ENCODE data around the gene SRPK2.
"Not testable (repeated sequence)": the region's sequence is repeated elsewhere in the genome, so short reads cannot be mapped to it uniquely, and the experiment has no call there.

Gene SRPK2

DNA sequence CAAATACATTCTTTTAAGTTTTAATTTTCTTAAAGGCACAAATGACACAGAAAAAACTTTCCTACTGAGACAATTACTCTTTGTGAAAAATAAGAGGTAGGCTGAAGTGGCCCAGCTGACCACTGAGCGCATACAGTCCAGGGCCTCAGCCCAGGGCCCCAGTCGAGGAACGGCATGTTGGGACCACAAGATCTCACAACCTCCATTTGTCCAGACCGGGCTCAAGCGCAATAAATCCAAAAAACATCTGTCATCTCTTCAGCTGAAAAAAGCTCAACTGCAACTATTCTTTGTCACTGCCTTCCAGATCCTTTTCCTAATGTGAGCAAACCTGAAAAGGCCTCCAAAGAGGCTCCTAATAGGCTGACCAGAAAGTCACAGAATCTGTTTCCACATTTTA lies 165.8 kb downstream of the SRPK2 start:
- no peak for DNase-seq (ENCODE audit: low spot score)

DNA sequence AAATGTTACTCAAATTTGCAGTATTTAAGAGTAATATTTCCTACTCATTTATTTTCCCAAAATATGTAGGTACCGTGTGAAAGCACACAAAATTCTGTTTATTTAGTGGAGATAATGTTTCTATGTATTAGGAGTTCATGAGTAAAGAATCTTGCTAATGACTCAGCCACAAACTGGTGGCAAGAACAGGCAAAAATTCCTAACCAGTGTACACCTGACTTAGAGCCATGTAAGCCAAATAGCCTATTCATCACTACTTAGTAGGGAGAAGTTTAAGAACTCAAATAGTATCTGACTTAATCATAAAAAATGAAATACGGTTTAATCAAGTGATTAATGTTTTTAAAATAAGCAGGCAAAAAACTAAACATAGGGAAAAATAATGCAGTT lies 169.0 kb downstream of the SRPK2 start:
- DNase-seq (ENCODE audit: low spot score) = no peak

DNA sequence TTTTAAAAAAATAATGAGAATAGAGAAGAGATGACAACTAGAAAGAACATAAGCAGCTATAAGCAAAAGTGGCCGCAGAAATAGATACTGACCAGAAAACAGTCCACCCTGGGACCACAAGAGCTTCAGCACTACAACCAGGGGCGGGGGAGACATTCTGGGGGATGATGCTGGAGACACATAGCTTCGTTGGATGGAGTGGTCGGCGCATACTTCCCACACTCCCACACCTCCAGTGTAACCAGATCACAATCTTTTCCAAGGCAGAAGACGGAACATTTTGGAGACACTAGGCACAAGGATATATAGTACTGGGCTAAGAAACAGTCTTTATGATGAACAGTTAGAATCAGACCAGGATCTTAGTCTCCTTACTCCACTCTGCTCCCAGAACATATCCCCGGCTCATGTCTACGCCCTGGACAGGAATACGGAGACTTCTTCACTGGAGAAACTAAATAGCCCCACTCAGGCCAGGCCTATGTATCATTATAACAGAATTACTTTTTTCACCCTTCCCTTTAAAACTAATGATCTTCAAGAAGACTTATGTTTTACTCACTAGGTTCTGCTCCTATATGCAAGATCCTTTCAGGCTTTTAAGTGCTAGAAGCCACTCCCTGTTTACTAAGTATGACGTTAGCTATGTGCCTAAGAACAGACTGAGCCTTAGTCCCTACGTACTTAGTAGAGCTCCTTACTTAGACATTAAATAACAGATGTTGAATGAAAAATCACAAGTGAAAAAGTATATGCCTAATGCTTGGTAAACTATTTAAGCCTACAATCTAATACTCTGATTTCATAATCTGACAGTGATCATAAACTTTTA lies 169.6 kb downstream of the SRPK2 start:
- DNase-seq (ENCODE audit: low spot score) = no peak

DNA sequence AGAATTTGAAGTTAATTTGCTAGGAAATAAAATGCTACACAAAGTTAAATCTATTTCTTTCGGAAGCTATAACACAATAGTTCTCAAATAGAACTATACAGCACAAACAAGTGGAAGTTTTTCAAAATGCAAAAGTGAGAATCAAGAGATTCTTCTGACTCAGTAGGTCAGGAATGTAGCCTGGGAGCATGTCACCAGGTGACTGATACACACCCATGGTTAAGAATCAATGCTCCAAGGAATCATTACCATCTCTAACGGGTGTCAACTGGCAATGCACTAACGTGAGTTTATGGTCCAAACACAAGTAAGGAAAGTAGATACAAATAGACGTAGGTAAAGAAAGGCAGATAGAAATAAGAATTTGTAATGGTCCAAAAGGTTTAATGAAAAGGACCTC lies 170.5 kb downstream of the SRPK2 start:
- no peak for DNase-seq (ENCODE audit: low spot score)

DNA sequence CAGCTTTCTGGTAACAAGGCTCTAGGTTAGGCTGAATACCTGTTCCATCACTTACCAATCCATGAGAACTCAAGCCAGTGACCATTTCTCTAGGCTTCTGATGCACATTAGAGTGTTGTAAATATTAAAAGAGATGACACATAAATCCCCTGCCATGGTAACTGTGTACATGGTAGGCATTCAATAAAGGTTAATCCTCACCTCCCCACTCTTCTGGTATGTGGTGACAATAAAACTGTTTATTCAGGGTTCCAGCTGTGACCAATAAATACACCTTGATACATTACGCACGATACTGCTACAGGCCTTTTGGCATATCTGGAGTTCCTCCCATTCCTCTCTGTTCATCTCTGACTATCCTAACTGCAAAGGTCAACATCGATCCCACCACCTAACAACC lies 171.9 kb downstream of the SRPK2 start:
- no peak for DNase-seq (ENCODE audit: low spot score)

DNA sequence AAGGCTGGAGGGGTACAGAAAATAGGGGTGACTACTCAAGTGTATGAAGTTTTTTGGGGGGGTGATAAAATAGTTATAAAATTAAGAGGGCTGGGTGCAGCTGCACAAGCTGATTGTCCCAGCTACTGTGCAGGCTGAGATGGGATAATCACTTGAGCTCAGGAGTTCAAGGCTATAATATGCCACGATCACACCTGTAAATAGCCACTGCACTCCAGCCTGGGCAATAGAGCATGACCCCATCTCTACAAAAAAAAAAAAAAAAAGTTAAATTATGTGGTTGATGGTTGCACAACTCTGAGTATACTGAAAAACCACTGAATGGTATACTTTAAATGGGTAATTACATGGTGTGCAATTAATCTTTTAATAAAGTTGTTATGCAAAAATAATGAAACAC lies 172.9 kb downstream of the SRPK2 start:
- no peak for DNase-seq (ENCODE audit: low spot score)

DNA sequence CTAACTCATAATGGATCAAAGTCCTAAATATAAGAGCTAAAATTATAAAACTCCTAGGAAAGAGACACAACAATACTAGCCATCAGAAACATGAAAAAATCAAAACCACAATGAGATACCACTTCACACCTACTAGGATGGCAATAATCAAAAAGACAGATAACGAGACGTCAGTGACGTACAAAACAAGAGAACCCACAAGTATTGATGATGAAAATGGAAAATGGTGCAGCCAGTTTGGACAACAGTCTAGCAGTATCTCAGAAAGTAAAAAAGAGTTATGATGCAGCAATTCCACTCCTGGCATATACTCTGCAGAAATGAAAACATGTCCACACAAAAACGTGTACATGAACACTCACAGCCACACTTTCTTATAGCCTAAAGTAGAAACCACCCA lies 173.5 kb downstream of the SRPK2 start:
- DNase-seq (ENCODE audit: low spot score) = no peak

DNA sequence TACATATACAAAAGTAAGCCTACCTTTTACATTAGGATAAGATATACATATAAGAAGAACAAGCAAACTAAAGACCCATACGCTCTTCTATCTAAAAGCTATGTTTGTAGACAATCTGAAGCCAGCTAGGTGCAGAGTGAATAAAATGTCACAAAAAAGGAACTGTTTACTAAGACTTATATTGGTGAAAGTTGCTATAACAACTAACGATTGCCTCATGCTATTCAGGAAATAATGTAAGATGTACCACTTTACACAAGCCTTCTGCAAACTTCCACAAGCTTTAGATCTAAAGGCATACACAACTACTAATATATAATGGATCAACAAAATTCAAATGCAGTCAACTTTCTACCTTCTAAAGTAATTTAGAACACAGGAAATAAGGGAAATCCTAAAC lies 175.1 kb downstream of the SRPK2 start:
- DNase-seq (ENCODE audit: low spot score) = no peak

DNA sequence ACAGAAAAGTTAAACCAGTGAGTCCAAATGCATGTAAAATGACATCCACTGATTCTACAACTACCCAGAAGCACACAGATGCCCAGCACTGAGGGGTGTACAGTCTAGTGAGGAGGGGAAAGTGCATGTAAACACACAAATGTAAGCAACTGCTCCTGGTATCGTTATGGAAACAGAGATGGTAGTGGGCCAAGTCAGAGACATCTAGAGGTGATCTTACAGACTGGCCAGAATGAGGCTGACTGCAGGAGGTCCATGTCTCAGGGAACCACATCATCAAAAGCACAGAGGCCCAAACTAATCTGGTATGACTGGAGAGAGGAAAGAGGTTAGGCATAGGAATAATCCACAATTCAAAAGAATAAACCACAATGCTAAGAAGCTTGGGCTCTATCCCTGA lies 176.5 kb downstream of the SRPK2 start:
- DNase-seq (ENCODE audit: low spot score) = no peak

DNA sequence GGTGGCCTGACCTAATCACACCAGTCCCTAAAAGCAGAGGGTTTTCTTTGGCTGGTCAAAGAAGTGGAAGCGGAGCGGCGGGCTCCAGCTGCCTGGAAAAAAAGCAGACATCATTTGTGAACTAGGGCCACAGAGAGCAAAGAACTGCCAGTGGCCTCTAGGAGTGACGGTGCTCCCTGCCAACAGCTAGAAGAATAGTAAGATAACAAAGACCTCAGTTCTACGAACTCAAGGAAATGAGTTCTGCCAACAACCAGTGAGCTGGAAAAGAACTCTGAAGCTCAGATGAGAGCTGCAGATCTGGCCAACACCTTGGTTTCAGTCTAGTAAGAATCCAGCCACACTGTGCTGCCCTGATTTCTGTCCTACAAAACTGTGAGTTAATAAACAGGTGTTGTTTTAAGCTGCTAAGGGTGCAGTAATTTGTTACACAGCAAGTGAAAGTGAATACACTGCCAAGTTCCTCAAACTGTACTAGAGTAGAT lies 178.0 kb downstream of the SRPK2 start:
- DNase-seq (ENCODE audit: low spot score) = no peak

DNA sequence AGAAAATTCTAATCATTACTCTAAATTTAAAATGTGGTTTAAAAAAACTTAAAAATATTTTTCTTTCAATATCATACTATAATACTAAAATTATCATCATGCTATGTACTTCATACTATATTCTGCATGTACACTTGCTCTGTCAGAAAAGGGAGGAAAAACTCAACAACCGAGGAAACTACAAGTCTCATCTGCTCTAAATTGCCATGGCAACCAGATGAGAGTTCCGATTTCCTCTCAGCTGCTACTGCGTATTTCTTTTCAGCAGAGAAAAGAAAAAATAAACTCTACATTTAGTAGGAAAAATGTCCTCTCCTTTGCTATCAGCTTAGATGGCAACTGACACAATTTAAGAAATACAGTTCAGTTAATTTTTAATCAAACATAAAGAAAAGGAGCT lies 178.9 kb downstream of the SRPK2 start:
- no peak for DNase-seq (ENCODE audit: low spot score)

DNA sequence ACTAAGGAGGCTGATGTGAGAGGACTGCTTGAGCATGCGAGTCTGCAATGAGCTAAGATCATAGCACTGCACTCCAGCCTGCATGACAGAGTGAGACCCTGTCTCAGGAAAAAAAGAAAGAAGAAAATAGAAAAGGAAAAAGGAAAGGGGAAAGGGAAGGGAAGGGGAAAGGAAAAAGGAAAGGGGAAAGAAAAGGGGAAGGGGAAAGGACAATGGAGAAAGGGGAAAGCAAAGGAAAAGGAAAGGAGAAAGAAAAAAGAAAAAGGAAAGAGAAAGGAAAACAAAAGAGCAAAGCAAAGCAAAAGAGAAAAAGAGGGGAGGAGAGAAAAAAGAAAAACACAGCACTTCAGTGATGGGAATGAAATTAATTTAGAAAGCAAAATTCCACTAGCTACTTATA lies 179.3 kb downstream of the SRPK2 start:
- DNase-seq (ENCODE audit: low spot score) = no peak

DNA sequence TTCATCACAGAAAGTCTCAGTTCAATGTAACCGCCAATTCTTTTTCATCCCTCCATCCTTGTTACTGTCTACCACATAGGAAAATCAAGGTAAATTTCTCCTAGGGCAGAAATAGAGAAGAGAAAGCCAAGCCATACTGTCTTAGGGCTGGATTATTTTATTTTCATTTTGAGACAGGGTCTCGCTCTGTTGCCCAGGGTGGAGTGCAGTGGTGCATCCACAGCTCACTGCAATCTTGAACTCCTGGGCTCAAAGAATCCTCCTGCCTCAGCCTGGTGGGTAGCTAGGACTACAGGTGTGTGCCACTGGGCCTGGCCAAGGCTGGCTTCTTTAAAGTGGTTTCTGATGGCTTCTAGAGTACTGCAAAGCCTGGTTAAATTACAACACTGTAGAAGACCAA lies 181.7 kb downstream of the SRPK2 start:
- DNase-seq (ENCODE audit: low spot score) = no peak

DNA sequence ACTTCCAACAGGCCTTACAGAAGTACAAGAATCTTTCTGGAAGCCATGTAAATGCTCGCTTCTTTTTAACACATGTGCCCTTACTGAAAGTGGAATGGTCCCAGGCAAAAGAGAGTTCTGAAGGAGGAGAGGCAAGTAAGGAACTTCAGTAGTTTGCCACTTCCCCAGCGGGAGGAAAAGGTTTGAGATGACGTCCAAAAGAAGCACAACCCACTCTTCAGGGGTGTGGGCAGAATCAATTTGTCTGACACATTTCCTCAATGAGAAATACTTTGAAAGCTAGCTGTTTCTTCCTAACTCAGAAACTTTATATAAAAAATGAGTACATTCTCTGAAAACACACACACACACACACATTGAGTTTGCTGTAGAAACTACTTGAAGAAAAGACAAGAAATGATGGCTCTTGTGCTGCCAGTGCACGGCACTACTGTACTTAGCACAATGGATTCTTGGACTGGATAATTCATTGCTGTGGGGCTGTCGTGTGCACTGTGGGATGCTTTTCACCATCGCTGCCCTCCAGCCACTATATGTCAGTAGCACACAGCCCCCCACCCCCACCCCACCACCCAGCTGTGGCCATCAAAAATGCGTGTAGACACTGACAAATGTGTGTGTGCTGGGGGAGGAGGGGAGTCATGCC lies 183.0 kb downstream of the SRPK2 start:
- no peak for DNase-seq (ENCODE audit: low spot score)

DNA sequence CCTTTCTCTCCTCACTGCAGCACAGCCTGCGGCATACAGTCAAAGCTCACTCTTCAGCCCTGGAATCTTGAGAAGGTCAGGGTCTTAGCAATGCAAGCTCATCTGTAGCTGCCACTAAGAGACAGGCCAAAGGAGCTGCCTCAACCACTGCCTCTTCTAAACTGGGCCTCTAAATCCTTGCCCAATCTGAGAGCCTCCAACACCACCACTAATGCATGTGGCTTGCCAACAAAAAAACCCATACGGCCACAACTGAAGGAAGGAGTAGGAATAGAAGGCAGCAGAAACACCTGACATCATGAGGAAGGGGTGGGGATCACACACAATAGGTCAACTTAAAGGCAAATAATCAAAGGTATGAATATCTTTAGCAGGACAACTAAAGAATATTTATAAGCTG lies 183.8 kb downstream of the SRPK2 start:
- DNase-seq (ENCODE audit: low spot score) = no peak

DNA sequence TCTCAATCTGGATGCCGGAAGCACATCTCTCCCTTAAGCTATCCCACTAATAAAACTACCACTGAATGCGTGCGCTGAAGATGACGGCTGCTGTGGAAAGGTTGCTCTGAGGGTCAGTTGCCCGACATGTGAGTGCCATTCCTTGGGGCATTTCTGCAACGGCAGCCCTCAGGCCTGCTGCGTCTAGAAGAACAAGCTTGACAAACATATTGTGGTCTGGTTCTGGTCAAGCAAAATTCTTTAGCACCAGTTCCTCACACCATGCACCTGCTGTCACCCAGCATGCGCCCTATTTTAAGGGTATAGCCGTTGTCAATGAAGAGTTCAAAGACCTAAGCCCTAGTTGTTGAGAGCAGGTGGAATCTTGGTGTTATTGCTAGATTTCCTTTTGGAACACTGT lies 184.2 kb downstream of the SRPK2 start:
- DNase-seq (ENCODE audit: low spot score) = no peak

DNA sequence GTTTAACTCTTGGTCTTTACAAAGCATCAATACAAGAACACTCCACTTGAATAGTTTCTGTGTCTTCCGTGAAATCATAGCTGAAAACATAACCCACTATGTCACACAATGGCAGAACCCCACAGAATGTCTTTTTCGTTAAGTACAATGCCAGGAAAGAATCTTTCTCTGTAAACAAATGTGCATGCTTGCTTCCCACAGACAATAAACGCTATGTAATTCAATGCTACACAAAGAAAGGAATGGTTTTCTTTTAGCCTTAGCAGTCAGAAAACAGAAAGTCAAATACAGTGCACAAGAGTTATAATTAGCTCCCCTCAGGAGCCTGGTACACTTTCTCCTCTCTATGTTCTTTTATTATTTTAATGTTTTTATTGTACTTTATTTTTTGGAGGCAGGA lies 186.1 kb downstream of the SRPK2 start:
- no peak for DNase-seq (ENCODE audit: low spot score)

DNA sequence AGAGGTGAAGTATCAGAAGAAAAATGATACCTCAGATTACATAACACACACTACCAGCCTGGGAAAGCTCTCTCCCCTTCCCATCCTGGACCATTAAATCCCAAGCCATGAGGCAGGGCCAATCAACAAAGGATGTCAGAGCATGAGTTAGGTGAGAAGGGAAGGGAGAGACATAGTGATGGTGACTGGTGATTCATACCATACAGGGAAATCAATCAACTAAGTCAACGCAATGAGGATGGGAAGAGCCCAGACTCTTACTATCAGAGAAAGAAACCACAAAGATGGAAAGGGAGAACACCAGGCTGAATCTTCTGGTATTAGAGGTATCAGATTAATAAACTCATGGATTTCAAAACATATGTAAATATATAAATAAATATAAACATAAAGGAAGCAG lies 189.3 kb downstream of the SRPK2 start:
- DNase-seq (ENCODE audit: low spot score) = no peak

DNA sequence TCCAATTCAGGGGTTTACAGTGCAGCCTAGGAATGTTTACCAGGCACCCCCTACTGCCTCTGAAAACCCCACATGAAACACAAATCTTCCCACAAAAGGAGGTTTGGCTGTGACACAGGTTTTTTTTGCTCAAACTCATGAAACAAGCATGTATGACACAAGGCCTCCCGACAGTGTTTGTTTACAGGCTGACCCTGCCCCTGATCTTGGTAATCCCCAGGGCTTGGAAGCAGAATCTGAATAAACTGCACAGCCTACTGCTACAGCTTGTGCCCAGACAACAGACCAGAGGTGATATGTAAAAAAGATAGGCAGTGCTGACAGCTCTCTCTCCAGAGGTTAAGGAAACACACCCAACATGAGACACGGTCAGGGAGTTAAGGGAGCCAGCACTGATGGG lies 190.5 kb downstream of the SRPK2 start:
- no peak for DNase-seq (ENCODE audit: low spot score)

DNA sequence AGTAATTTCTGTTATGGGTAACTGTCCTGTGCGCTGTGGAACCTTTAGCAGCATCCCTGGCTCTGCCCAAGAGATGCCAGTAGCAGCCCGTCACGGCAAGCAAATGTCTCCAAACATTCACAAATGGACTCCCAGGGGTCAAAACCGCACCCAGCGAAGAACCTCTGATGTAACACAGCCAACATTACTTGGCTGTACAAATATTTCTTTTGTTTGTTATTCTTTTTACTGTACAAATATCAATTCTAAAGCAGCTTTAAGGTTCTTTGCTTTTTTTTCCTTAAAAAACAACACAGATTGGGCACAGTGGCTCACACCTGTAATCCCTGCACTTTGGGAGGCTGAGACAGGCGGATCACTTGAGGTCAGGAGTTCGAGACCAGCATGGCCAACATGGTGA lies 192.2 kb downstream of the SRPK2 start:
- DNase-seq (ENCODE audit: low spot score) = no peak

DNA sequence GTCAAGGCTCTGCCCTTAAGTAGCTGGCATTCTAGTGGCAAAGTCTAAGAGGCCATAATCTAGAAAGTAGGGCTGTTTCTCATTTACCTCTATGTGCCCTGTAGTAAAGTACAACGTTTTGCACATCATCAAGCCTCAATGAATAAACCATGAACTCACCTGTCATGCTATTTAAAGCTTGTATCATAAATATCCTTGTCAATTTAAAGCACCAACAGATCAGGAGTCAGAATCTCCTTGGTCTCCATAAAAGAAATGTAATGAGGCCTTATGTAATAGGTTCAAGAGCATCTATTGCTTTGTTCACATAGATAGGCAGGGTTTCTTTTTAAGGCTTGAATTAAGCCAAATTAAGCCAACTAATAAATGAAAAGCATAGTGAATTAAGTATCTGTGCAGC lies 192.8 kb downstream of the SRPK2 start:
- DNase-seq (ENCODE audit: low spot score) = no peak

DNA sequence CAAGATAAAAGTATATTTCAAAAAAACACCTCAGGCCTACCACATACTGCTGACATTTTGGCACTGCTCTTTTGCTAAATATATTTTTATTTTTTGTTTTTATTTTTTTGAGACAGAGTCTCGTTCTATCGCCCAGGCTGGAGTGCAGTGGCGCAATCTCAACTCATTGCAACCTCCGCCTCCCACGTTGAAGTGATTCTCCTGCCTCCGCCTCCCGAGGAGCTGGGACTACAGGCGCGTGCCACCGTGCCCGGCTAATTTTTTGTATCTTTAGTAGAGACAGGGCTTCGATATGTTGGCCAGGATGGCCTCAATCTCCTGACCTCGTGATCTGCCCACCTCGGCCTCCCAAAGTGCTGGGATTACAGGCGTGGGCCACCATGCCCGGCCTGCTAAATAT lies 193.8 kb downstream of the SRPK2 start:
- not testable (repeated sequence) for DNase-seq (ENCODE audit: low spot score)

DNA sequence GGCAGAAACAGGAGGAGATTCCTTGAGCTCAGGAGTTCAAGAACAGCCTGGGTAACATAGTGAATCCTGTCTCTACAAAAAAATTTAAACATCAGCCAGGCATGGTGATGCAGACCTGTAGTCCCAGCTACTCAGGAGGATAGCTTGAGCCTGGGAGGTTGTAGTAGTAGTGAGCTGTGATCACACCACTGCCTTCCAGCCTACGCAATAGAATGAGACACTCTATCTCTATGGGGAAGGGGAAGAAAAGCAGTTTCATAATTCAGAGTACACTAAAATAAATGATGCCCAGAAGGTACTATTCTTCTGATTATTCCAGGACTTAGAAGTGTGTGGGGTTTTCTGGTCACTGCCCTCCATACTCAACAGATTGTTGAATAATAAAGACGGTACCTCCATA lies 197.4 kb downstream of the SRPK2 start:
- DNase-seq (ENCODE audit: low spot score) = no peak

All from hematopoietic multipotent progenitor cell treated with erythropoietin and hydrocortisone succinate and interleukin-3 and kit ligand, for 15 days (in vitro differentiated cells).